ENCODE results near the gene GLRA2.
"Not testable (repeated sequence)": the region's sequence is repeated elsewhere in the genome, so short reads cannot be mapped to it uniquely, and the experiment has no call there.

GLRA2 gene

DNA sequence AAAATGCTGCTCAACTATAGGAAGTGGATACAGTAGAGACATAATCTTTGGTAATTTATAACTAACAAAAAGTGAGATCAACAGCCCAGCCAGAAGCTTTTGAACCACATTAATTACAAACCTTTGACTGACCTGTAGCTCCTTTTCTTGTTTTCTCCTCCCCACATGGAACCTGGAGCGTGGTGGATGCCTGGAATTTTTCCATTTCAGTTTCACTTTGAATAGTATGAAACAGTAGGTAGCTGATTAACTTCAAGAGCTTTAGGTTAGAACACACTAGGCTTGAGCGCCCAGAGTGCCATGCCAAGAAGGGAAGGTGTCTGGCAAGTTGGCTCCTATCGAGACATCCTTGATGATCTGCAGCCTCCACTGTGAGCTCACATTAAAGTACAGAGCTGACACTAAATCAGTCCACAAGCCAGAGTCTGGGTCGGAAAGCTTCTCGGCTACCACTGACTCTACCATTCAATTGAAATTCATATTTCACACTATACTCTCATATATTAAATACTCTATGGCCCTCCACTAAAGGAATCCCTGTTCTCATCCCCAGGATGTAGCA, 143.4 kb downstream of the GLRA2 start:
- no peak overlapping the region for H3K4me3 ChIP-seq (ENCODE audit: low read length)

DNA sequence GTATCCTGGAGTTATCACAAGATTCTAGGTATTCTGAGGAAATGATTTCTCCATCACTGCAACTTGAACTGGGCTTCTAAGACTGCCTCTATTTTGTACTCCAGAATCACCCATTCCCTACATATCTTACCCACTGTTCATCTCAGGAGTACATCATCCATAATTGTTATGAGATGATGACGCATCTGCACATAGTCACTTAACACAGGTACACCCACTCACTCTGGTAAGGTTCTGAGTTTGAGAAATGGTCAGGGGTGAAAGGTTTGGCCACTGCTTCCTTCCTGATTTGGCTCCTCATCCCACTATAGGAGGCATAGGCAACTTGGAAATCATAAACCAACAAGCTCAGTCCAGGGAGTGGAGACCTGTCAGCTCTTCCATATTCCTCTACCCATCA, 143.9 kb downstream of the GLRA2 start:
- Histone ChIP-seq H3K4me3 (ENCODE audit: low read length) (no peak overlapping the region), H3K36me3 (ENCODE audit: control insufficient read depth, insufficient read depth, low read length, severe bottlenecking) (no peaks in the 10 kb centered on the region), H3K9ac (ENCODE audit: low read length) (no peak overlapping the region), H3K27me3 (replicated peaks; ENCODE audit: control insufficient read depth, insufficient read depth, low read length) (peaks cover 3% of the 10 kb centered on the region), H3K4me1 (ENCODE audit: control insufficient read depth, insufficient read depth, low read length) (peaks cover 9% of the 10 kb centered on the region), H3K9me3 (ENCODE audit: control insufficient read depth, low read length) (no peaks in the 10 kb centered on the region)
- no peak for DNase-seq (ENCODE audit: low read depth)

More for the DNA sequence above, 143.4 kb downstream of the GLRA2 start:
- no peaks in the 10 kb centered on the region for H3K36me3 ChIP-seq (ENCODE audit: control insufficient read depth, insufficient read depth, low read length, severe bottlenecking)
- DNase-seq (ENCODE audit: low read depth) = no peak
- H3K9ac ChIP-seq (ENCODE audit: low read length) = no peak overlapping the region
- peaks cover 9% of the 10 kb centered on the region for H3K4me1 ChIP-seq (ENCODE audit: control insufficient read depth, insufficient read depth, low read length)
- peaks cover 3% of the 10 kb centered on the region for H3K27me3 ChIP-seq (replicated peaks; ENCODE audit: control insufficient read depth, insufficient read depth, low read length)
- H3K9me3 ChIP-seq (ENCODE audit: control insufficient read depth, low read length) = no peaks in the 10 kb centered on the region

DNA sequence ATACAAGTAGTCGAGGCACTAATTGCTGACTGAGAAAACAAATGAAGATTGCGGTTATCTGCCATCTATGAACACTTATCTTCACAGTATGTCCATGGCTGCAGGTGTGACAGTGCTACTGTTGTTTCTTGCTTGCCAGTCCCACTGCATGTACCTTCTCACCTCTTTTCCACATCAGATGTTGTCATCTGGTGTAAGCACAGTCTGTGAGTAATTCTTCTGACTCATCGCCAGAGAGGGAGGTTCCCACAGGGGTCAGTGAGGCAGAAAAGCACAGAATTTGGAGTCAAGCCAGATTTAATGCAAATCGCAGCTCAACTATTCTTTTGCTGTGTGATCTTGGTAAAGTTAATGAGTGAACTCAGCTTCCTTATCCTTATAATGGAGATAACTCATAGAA, 144.4 kb downstream of the GLRA2 start:
- no peaks in the 10 kb centered on the region for H3K9me3 ChIP-seq (ENCODE audit: control insufficient read depth, low read length)
- peaks cover 9% of the 10 kb centered on the region for H3K4me1 ChIP-seq (ENCODE audit: control insufficient read depth, insufficient read depth, low read length)
- DNase-seq (ENCODE audit: low read depth) = peak; percentile 82
- H3K36me3 ChIP-seq (ENCODE audit: control insufficient read depth, insufficient read depth, low read length, severe bottlenecking) = no peaks in the 10 kb centered on the region
- no peak overlapping the region for H3K9ac ChIP-seq (ENCODE audit: low read length)
- H3K27me3 ChIP-seq (replicated peaks; ENCODE audit: control insufficient read depth, insufficient read depth, low read length) = peaks cover 3% of the 10 kb centered on the region
- H3K4me3 ChIP-seq (ENCODE audit: low read length) = no peak overlapping the region

DNA sequence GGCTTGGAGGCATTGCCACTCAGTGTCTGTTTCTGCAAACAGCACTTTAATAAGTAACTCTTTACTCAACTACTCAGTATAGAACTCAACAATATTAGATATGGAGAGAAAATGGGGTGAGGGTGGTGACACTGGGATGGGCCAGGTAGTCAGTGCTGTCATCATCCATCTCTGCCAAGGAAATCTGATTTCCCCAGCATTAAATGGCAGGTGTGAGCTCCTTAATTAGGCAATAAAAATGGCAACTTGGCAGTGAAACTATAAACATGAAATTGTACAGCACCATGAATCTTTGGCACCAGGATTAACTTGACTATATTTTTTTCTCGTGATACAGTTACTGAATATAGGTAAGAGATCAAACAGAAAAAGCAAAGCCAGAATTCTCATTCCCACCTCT, 146.2 kb downstream of the GLRA2 start:
- Histone ChIP-seq H3K9me3 (ENCODE audit: control insufficient read depth, low read length) (peaks cover 5% of the 10 kb centered on the region), H3K4me3 (ENCODE audit: low read length) (no peak overlapping the region), H3K36me3 (ENCODE audit: control insufficient read depth, insufficient read depth, low read length, severe bottlenecking) (no peaks in the 10 kb centered on the region), H3K27me3 (replicated peaks; ENCODE audit: control insufficient read depth, insufficient read depth, low read length) (peaks cover 3% of the 10 kb centered on the region), H3K9ac (ENCODE audit: low read length) (no peak overlapping the region), H3K4me1 (ENCODE audit: control insufficient read depth, insufficient read depth, low read length) (peaks cover 9% of the 10 kb centered on the region)
- DNase-seq (ENCODE audit: low read depth) = no peak

DNA sequence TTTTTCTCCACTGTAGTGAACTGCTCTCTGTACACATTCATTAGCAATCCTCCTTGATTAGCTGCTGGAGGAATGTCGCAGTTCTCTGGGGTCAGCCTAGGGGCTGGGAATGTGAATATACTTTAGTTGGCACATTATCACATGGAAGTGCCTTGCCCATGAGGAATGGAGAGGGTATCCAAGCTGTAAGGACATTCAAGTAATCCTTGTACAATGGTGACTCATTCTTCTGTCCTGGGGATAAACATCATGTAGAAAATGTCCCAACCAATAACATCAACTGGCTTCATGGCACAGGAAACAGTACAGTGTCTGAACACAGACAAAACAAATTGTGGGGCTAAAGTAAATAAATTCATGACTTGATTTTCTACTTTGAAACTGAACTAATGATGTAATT, 147.1 kb downstream of the GLRA2 start:
- H3K27me3 ChIP-seq (replicated peaks; ENCODE audit: control insufficient read depth, insufficient read depth, low read length) = peaks cover 3% of the 10 kb centered on the region
- H3K9ac ChIP-seq (ENCODE audit: low read length) = no peak overlapping the region
- no peaks in the 10 kb centered on the region for H3K36me3 ChIP-seq (ENCODE audit: control insufficient read depth, insufficient read depth, low read length, severe bottlenecking)
- H3K9me3 ChIP-seq (ENCODE audit: control insufficient read depth, low read length) = peaks cover 5% of the 10 kb centered on the region
- H3K4me1 ChIP-seq (ENCODE audit: control insufficient read depth, insufficient read depth, low read length) = peaks cover 9% of the 10 kb centered on the region
- no peak overlapping the region for H3K4me3 ChIP-seq (ENCODE audit: low read length)
- DNase-seq (ENCODE audit: low read depth) = peak; percentile 44

DNA sequence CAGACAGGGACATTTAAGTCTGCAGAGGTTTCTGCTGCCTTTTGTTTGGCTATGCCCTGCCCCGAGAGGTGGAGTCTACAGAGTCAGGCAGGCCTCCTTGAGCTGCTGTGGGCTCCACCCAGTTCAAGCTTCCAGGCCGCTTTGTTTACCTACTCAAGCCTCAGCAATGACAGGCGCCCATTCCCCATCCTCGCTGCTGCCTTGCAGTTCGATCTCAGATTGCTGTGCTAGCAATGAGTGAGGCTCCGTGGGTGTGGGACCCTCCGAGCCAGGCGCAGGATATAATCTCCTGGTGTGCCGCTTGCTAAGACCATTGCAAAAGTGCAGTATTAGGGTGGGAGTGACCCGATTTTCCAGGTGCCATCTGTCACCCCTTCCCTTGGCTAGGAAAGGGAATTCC, 159.0 kb downstream of the GLRA2 start:
- H3K9ac ChIP-seq (ENCODE audit: low read length); H3K4me1 ChIP-seq (ENCODE audit: control insufficient read depth, insufficient read depth, low read length); H3K36me3 ChIP-seq (ENCODE audit: control insufficient read depth, insufficient read depth, low read length, severe bottlenecking); H3K4me3 ChIP-seq (ENCODE audit: low read length); DNase-seq (ENCODE audit: low read depth); H3K9me3 ChIP-seq (ENCODE audit: control insufficient read depth, low read length); H3K27me3 ChIP-seq (replicated peaks; ENCODE audit: control insufficient read depth, insufficient read depth, low read length): not testable (repeated sequence)

DNA sequence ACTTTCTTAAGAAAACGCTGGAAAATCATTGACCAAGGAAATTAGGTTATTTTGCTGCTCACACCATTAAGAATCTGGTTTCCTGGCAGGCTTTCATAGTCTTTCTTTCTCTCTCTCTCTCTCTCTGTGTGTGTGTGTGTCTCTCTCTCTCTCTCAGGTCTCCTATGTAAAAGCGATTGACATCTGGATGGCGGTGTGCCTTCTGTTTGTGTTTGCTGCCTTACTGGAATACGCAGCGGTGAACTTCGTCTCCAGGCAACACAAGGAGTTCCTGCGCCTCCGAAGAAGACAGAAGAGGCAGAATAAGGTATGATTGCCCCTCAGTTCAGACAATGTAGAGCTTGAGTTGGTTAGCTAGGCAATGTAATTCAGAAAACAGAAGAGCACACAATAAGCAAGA, 161.2 kb downstream of the GLRA2 start:
- Histone ChIP-seq H3K9me3 (ENCODE audit: control insufficient read depth, low read length) (no peaks in the 10 kb centered on the region), H3K27me3 (replicated peaks; ENCODE audit: control insufficient read depth, insufficient read depth, low read length) (peaks cover 1% of the 10 kb centered on the region), H3K9ac (ENCODE audit: low read length) (no peak overlapping the region), H3K4me1 (ENCODE audit: control insufficient read depth, insufficient read depth, low read length) (no peaks in the 10 kb centered on the region), H3K36me3 (ENCODE audit: control insufficient read depth, insufficient read depth, low read length, severe bottlenecking) (no peaks in the 10 kb centered on the region), H3K4me3 (ENCODE audit: low read length) (no peak overlapping the region)
- DNase-seq (ENCODE audit: low read depth) = no peak

DNA sequence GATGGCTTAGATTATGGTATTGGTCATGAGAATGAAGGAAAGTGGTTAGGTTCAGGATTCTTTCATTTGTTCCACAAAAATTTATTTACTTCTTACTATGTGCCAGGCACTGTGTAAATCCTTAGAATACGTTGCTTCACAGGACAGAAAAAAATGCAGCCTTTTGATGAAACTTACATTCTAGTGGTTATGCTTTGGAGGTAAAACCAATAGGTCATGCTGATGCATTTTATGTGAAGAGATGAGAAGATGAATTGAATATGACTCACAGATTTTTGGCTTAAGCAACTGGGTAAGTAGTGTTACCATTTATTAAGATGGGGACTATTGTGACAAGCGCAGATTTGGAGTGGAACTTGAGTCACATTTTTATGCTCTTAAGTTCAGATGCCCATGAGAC, 165.3 kb downstream of the GLRA2 start:
- no peak overlapping the region for H3K9ac ChIP-seq (ENCODE audit: low read length)
- no peaks in the 10 kb centered on the region for H3K9me3 ChIP-seq (ENCODE audit: control insufficient read depth, low read length)
- no peaks in the 10 kb centered on the region for H3K4me1 ChIP-seq (ENCODE audit: control insufficient read depth, insufficient read depth, low read length)
- H3K36me3 ChIP-seq (ENCODE audit: control insufficient read depth, insufficient read depth, low read length, severe bottlenecking) = no peaks in the 10 kb centered on the region
- peaks cover 2% of the 10 kb centered on the region for H3K27me3 ChIP-seq (replicated peaks; ENCODE audit: control insufficient read depth, insufficient read depth, low read length)
- no peak for DNase-seq (ENCODE audit: low read depth)
- no peak overlapping the region for H3K4me3 ChIP-seq (ENCODE audit: low read length)

DNA sequence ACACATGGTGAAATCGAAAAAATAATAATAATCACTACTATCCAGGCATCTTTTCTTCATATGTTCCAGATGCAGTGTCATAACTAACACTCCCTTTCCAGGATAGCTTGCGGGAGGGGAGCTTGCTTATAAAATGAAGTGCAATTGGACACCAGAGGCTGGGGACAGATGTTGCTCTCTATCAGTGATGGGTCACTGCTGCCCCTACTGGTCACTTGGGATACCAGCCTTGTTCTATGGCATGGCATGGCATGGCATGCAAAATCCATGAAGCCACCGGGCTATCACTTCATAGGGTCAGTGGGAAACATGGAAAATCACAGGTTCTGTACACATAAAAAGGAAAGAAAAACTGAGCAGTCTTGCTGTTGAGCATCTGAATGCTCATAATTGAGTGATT, 168.1 kb downstream of the GLRA2 start:
- Histone ChIP-seq H3K9me3 (ENCODE audit: control insufficient read depth, low read length) (no peaks in the 10 kb centered on the region), H3K4me3 (ENCODE audit: low read length) (no peak overlapping the region), H3K36me3 (ENCODE audit: control insufficient read depth, insufficient read depth, low read length, severe bottlenecking) (no peaks in the 10 kb centered on the region), H3K9ac (ENCODE audit: low read length) (no peak overlapping the region), H3K27me3 (replicated peaks; ENCODE audit: control insufficient read depth, insufficient read depth, low read length) (peaks cover 2% of the 10 kb centered on the region), H3K4me1 (ENCODE audit: control insufficient read depth, insufficient read depth, low read length) (no peaks in the 10 kb centered on the region)
- DNase-seq (ENCODE audit: low read depth) = peak; percentile 8

DNA sequence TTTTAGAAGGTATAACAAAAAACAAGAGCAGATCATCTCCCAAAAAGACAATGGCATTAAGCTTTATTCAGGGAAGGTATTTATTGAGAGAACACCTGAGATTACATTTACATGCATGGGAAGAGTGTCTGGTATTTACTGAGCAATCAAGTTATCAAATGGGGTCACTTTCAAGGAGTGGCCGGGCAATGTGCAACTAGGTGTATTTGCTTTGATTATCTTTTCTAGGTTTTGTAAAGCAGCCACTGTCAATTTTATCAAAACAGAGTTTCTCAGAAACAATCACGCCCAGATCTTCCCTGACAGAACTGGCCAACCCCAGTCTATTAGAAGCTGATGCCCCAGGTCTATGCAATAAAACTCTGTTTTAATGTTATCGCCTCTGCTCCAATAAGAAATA, 169.5 kb downstream of the GLRA2 start:
- Histone ChIP-seq H3K4me3 (ENCODE audit: low read length) (no peak overlapping the region), H3K27me3 (replicated peaks; ENCODE audit: control insufficient read depth, insufficient read depth, low read length) (peaks cover 2% of the 10 kb centered on the region), H3K4me1 (ENCODE audit: control insufficient read depth, insufficient read depth, low read length) (no peaks in the 10 kb centered on the region), H3K36me3 (ENCODE audit: control insufficient read depth, insufficient read depth, low read length, severe bottlenecking) (no peaks in the 10 kb centered on the region), H3K9me3 (ENCODE audit: control insufficient read depth, low read length) (no peaks in the 10 kb centered on the region), H3K9ac (ENCODE audit: low read length) (no peak overlapping the region)
- DNase-seq (ENCODE audit: low read depth) = no peak

DNA sequence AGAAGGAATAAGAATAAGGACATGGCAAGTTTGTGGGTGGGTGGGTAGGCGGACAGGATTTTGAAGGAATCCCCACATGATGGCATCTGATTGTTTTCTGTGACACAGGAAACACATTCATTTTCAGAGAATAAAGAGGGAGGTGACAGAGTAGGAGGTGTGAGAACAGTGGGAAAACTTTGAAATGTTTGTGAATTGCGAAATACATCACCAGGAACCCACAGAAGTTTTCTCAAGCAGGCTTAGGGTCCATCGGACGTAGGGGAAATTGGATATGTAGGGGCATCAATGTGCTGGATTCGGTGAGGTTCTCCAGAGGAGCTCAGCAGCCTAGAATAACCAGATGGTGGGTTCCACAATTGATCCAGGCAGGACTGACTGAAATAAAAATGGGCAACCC, 171.6 kb downstream of the GLRA2 start:
- Histone ChIP-seq H3K27me3 (replicated peaks; ENCODE audit: control insufficient read depth, insufficient read depth, low read length) (no peaks in the 10 kb centered on the region), H3K9ac (ENCODE audit: low read length) (no peak overlapping the region), H3K36me3 (ENCODE audit: control insufficient read depth, insufficient read depth, low read length, severe bottlenecking) (no peaks in the 10 kb centered on the region), H3K9me3 (ENCODE audit: control insufficient read depth, low read length) (no peaks in the 10 kb centered on the region), H3K4me3 (ENCODE audit: low read length) (no peak overlapping the region), H3K4me1 (ENCODE audit: control insufficient read depth, insufficient read depth, low read length) (no peaks in the 10 kb centered on the region)
- no peak for DNase-seq (ENCODE audit: low read depth)

DNA sequence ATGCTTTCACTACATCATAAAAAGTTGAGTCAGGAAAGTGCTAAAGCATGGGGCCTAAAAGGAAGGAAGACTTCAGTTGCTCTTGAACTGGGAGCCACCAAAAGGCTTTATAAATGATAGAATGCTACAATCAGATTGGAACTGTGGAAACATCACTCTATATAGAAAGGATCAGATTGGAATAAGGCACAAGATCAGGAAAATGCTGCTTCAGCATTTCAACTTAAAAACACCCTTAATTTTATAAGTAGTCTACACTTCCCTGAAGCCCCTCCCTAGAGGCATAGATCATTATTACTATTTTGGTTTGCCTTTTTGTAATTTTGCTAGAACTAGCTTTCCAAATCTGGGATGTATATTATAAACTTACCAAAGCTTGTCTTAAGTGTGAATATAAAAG, 172.8 kb downstream of the GLRA2 start:
- no peak overlapping the region for H3K9ac ChIP-seq (ENCODE audit: low read length)
- no peaks in the 10 kb centered on the region for H3K36me3 ChIP-seq (ENCODE audit: control insufficient read depth, insufficient read depth, low read length, severe bottlenecking)
- no peaks in the 10 kb centered on the region for H3K27me3 ChIP-seq (replicated peaks; ENCODE audit: control insufficient read depth, insufficient read depth, low read length)
- H3K9me3 ChIP-seq (ENCODE audit: control insufficient read depth, low read length) = no peaks in the 10 kb centered on the region
- H3K4me1 ChIP-seq (ENCODE audit: control insufficient read depth, insufficient read depth, low read length) = no peaks in the 10 kb centered on the region
- DNase-seq (ENCODE audit: low read depth) = no peak
- H3K4me3 ChIP-seq (ENCODE audit: low read length) = no peak overlapping the region
